GM12878 (cell line): ENCODE measurements around the gene TM9SF2. TPM values are rescaled to one million over a fixed set of nuclear protein-coding genes. Genes with fewer than 3 reads are reported as not detected.

Experiments used
- ATAC-seq: fragments of 200-7000 bp; cut with Tn5 transposase; 3 replicates; pipeline ENCODE4 v1.9.1; 2020; ENCODE audit warnings: mild to moderate bottlenecking, moderate library complexity
- BruUV-seq: library from RNA; stranded (reverse); fragments of 400-500 nt; replicated peaks from 2 replicates; lab custom pipeline; 2021; lab: Mats Ljungman, UMichigan
- CTCF ChIA-PET: fragments of 300-600 bp; sonication (Branson Sonifier 250); formaldehyde crosslinking; extraction: SDS; loops from one replicate; lab custom pipeline; 2021; ENCODE audit warnings: inconsistent platforms; lab: Yijun Ruan, JAX
- POLR2A ChIA-PET: fragments of 350-600 bp; formaldehyde crosslinking; extraction: SDS; loops from one replicate; lab custom pipeline; 2021; ENCODE audit warnings: inconsistent platforms; lab: Charles Lee
- RAD21 ChIA-PET: fragments of 300-600 bp; sonication (Branson Sonifier 250); formaldehyde crosslinking; loops from one replicate; lab custom pipeline; 2023; ENCODE audit warnings: antibody characterized with exemption; ENCODE audit not compliant: unreplicated experiment; lab: Charles Lee
- SMC1A ChIA-PET: fragments of 300-600 bp; sonication (Branson Sonifier 250); formaldehyde crosslinking; loops from one replicate; lab custom pipeline; 2023; ENCODE audit not compliant: unreplicated experiment, uncharacterized antibody; lab: Charles Lee
- DNase-seq: peaks from one replicate; pipeline ENCODE4 v3.0.0-alpha.2; 2011; ENCODE audit warnings: low read depth, low spot score
- FAIRE-seq: peaks from 3 replicates; lab custom pipeline; 2011; peaks lifted over from hg19 to GRCh38; lab: Jason Lieb, UNC
- H2AFZ ChIP-seq: 2 replicates; pipeline ENCODE4 v1.6.0; 2011; ENCODE audit warnings: low read depth, low read length, control low read depth; ENCODE audit not compliant: control insufficient read depth
- H3K27ac ChIP-seq: 2 replicates; pipeline ENCODE4 v1.5.1; 2011; ENCODE audit warnings: control low read depth; ENCODE audit not compliant: control insufficient read depth, insufficient read depth
- H3K27me3 ChIP-seq, 2 experiments: replicated peaks in 1 of 2; 2 replicates each; pipeline versions ENCODE4 v1.6.0 to v1.6.1; 2011; ENCODE audit warnings: low read length in 1 of 2; ENCODE audit not compliant: control insufficient read depth in 2 of 2, insufficient read depth in 2 of 2
- H3K36me3 ChIP-seq, 2 experiments: 2 replicates each; pipeline ENCODE4 v1.5.1; 2011; ENCODE audit warnings: low read length in 1 of 2; ENCODE audit not compliant: control insufficient read depth in 2 of 2, insufficient read depth in 2 of 2
- H3K4me1 ChIP-seq: 2 replicates; pipeline ENCODE4 v1.6.1; 2011; ENCODE audit warnings: mild to moderate bottlenecking, low read length, moderate library complexity, mixed read lengths; ENCODE audit not compliant: control insufficient read depth, insufficient read depth
- H3K4me2 ChIP-seq: 2 replicates; pipeline ENCODE4 v1.6.0; 2011; ENCODE audit warnings: control low read depth; ENCODE audit not compliant: control insufficient read depth, insufficient read depth
- H3K4me3 ChIP-seq: fragments of 200-600 bp; sonication (generic); 2 replicates; pipeline ENCODE4 v1.5.1; 2016
- H3K79me2 ChIP-seq: 2 replicates; pipeline ENCODE4 v1.6.0; 2011; ENCODE audit warnings: low read length; ENCODE audit not compliant: control insufficient read depth, insufficient read depth
- H3K9ac ChIP-seq: 2 replicates; pipeline ENCODE4 v1.8.0; 2011; ENCODE audit warnings: low read length, control low read depth, mixed read lengths; ENCODE audit not compliant: control insufficient read depth, insufficient read depth
- H3K9me3 ChIP-seq: replicated peaks from 3 replicates; pipeline ENCODE4 v1.5.1; 2011; ENCODE audit warnings: mild to moderate bottlenecking, low read length; ENCODE audit not compliant: control insufficient read depth, insufficient read depth
- H4K20me1 ChIP-seq: 2 replicates; pipeline ENCODE4 v1.6.0; 2011; ENCODE audit not compliant: control insufficient read depth, insufficient read depth
- ATF3 ChIP-seq: IDR thresholded peaks from 2 replicates; pipeline ENCODE4 v1.6.1; 2011; ENCODE audit warnings: low read depth, mild to moderate bottlenecking, low read length, moderate library complexity, borderline replicate concordance; ENCODE audit errors: extremely low read depth
- BHLHE40 ChIP-seq, 2 experiments: fragments of 450-650 bp in 1 of 2; IDR thresholded peaks; 2 replicates each; pipeline ENCODE4 v1.6.1; 2011 to 2017; ENCODE audit warnings: low read depth in 2 of 2, borderline replicate concordance in 1 of 2, improper control_type of control experiment in 1 of 2, low read length in 1 of 2, mild to moderate bottlenecking in 1 of 2
- CHD1 ChIP-seq: IDR thresholded peaks from 2 replicates; pipeline ENCODE4 v1.6.1; 2012; ENCODE audit warnings: low read depth, low read length, improper control_type of control experiment
- CTCF ChIP-seq, 3 experiments: IDR thresholded peaks in 2 of 3; conservative IDR thresholded peaks in 1 of 3; 2 replicates each; pipeline ENCODE4 v1.5.1; 2011; ENCODE audit warnings: low read depth in 3 of 3, low read length in 3 of 3, mild to moderate bottlenecking in 3 of 3, control low read depth in 2 of 3, moderate library complexity in 2 of 3, inconsistent platforms in 1 of 3, mixed read lengths in 1 of 3; ENCODE audit not compliant: control insufficient read depth in 2 of 3, insufficient read depth in 1 of 3; ENCODE audit errors: extremely low read depth in 1 of 3
- EGR1 ChIP-seq, 2 experiments: IDR thresholded peaks; 1 replicate in 1 of 2; 2 replicates in 1 of 2; pipeline ENCODE4 v1.6.1; 2011 to 2012; ENCODE audit warnings: low read depth in 2 of 2, low read length in 2 of 2, borderline replicate concordance in 1 of 2, mild to moderate bottlenecking in 1 of 2, moderate library complexity in 1 of 2
- ELK1 ChIP-seq: IDR thresholded peaks from 2 replicates; pipeline ENCODE4 v1.6.1; 2012; ENCODE audit warnings: low read depth, low read length, improper control_type of control experiment
- HDGF ChIP-seq: fragments of 450-650 bp; IDR thresholded peaks from 2 replicates; pipeline ENCODE4 v1.6.1; 2016; ENCODE audit warnings: antibody characterized with exemption
- KAT2A ChIP-seq: conservative IDR thresholded peaks from 2 replicates; pipeline ENCODE4 v1.6.1; 2011; ENCODE audit warnings: low read depth, low read length; ENCODE audit not compliant: control insufficient read depth
- MEF2A ChIP-seq: IDR thresholded peaks from 2 replicates; pipeline ENCODE4 v1.6.1; 2011; ENCODE audit warnings: low read depth, mild to moderate bottlenecking, low read length, moderate library complexity; ENCODE audit not compliant: insufficient read depth
- PBX3 ChIP-seq: IDR thresholded peaks from 2 replicates; pipeline ENCODE4 v1.6.1; 2011; ENCODE audit warnings: mild to moderate bottlenecking, low read depth, low read length, moderate library complexity; ENCODE audit not compliant: insufficient replicate concordance
- RAD21 ChIP-seq: IDR thresholded peaks from 2 replicates; pipeline ENCODE4 v1.6.1; 2011; ENCODE audit warnings: mild to moderate bottlenecking, low read depth, low read length, moderate library complexity; ENCODE audit not compliant: insufficient read depth
- ZNF687 ChIP-seq: fragments of 450-650 bp; IDR thresholded peaks from 2 replicates; pipeline ENCODE4 v1.6.1; 2017; ENCODE audit warnings: mild to moderate bottlenecking, moderate library complexity
- WGBS: methylation state at CpG from one replicate; pipeline ENCODE4 v1.1.6; 2016; ENCODE audit warnings: low lambda C conversion rate; ENCODE audit not compliant: insufficient replicate concordance, insufficient coverage; ENCODE audit errors: missing lambda C conversion rate; 5-methylcytosine and 5-hydroxymethylcytosine counted together
- in situ Hi-C: fragments of 300-500 bp; cut with MboI; formaldehyde crosslinking; loops from 9 replicates; pipeline ENCODE4 v1.14.3; 2018; ENCODE audit warnings: mixed read lengths
- intact Hi-C: fragments of 100-400 bp; cut with micrococcal nuclease; formaldehyde crosslinking; loops from one replicate; pipeline ENCODE4 v1.14.2; 2022; ENCODE audit not compliant: unreplicated experiment
- polyA plus RNA-seq, 11 experiments: library from polyadenylated mRNA; depleted of rRNA in 4 of 11; unstranded in 6 of 11; stranded (reverse) in 5 of 11; fragments of >200 nt; fragmentation: Nextera tagmentation in 4 of 11; fragmentation: Illumina TruSeq in 1 of 11; extraction: Ambion mirVana in 4 of 11; extraction: Trizol in 1 of 11; gene quantifications; 1 replicate in 1 of 11; 2 replicates in 10 of 11; pipeline versions ENCODE4 v1.2.1 to v1.2.3, GENCODE V29; 2011 to 2016; ENCODE audit warnings: inconsistent platforms in 2 of 11, missing spikeins in 2 of 11, low read depth in 1 of 11
- total RNA-seq, 4 experiments: library from RNA; depleted of rRNA in 3 of 4; stranded (reverse); fragments of >200 nt in 3 of 4; fragmentation: Illumina TruSeq in 1 of 4; extraction: Trizol in 1 of 4; gene quantifications; 2 replicates each; pipeline versions ENCODE4 v1.2.1 to v1.2.3, GENCODE V29; 2013 to 2021

The TM9SF2 gene
- total and polyA plus RNA-seq, 10 of the 15 experiments (the other 5 are each of a cell fraction or from before 2014, with no cell fraction given), result 34.6 to 128 (median 79.2) TPM

- Histone ChIP-seq H4K20me1 (no peaks in the 10 kb centered on the region), H3K9me3 (no peaks in the 10 kb centered on the region; the same call in 2 of the 3 replicates), H3K4me1 (no peaks in the 10 kb centered on the region), H3K4me2 (no peak overlapping the region), H2AFZ (no peak overlapping the region), H3K79me2 (no peaks in the 10 kb centered on the region), H3K4me3 (no peak overlapping the region), H3K27me3 (no peaks in the 10 kb centered on the region; a peak in 1 of 4 replicates), H3K36me3 (no peaks in the 10 kb centered on the region), H3K9ac (no peak overlapping the region), H3K27ac (no peak overlapping the region)
- DNase-seq (no peak), ATAC-seq (no peak), FAIRE-seq (no peak)
- in situ Hi-C loops (no loop called here), intact Hi-C loops (no loop called here)
- ChIA-PET RAD21 (no interaction called here), SMC1A (interaction anchor here (1.0 kb wide), 1 partner anchor 33 kb away, joined by 4 read pairs; no protein-coding TSS in a partner anchor), POLR2A (no interaction called here), CTCF (no interaction called here)
- 50% methylated on average over 2 of the region's 2 CpGs for WGBS
- TF ChIP-seq ZNF687 (no peak), ATF3 (no peak), CTCF (IDR thresholded peaks at IDR 0.05 in 2 of 3, conservative IDR thresholded peaks at IDR 0.05 in 1 of 3; ENCODE audit: control insufficient read depth in 2 of 3, extremely low read depth in 1 of 3, insufficient read depth in 1 of 3, low read depth in 3 of 3, low read length in 3 of 3) (no peak), EGR1 (IDR thresholded peaks at IDR 0.05; ENCODE audit: borderline replicate concordance in 1 of 2, low read depth in 2 of 2, low read length in 2 of 2) (no peak), KAT2A (no peak), PBX3 (no peak), CHD1 (no peak), ELK1 (no peak), MEF2A (no peak), RAD21 (no peak), BHLHE40 (IDR thresholded peaks at IDR 0.05; ENCODE audit: borderline replicate concordance in 1 of 2, low read depth in 2 of 2, low read length in 1 of 2) (no peak), HDGF (no peak)
- BruUV-seq, result no TSS peak
Measured at GRCh38 chr13:99469041-99469440, 32.2 kb upstream of the TM9SF2 start.
